WTC11 (cell line): ENCODE results near the gene HS3ST4. TPM values are rescaled to one million over a fixed set of nuclear protein-coding genes. Genes with fewer than 3 reads are reported as not detected.

ENCODE experiments used
- ATAC-seq: fragments of 200-7000 bp; cut with Tn5 transposase; 2 replicates; pipeline ENCODE4 v1.10.0; 2021; ENCODE audit warnings: mild to moderate bottlenecking, moderate library complexity
- CTCF ChIA-PET: fragments of 300-600 bp; sonication (Branson Sonifier 250); formaldehyde crosslinking; loops from one replicate; lab custom pipeline; 2021; ENCODE audit warnings: antibody characterized with exemption; lab: Charles Lee
- POLR2A ChIA-PET: fragments of 350-600 bp; sonication (Branson Sonifier 250); formaldehyde crosslinking; loops from one replicate; lab custom pipeline; 2021; ENCODE audit warnings: antibody characterized with exemption; lab: Charles Lee
- DNase-seq: peaks from one replicate; pipeline ENCODE4 v3.0.0; 2021; ENCODE audit warnings: low spot score
- H3K27ac Mint-ChIP-seq: 2 replicates; pipeline ENCODE4 v1.8.0; 2021; ENCODE audit warnings: mixed read lengths
- H3K27me3 Mint-ChIP-seq: 2 replicates; pipeline ENCODE4 v1.8.0; 2021; ENCODE audit warnings: low read depth, mild to moderate bottlenecking, moderate library complexity, mixed read lengths
- H3K36me3 Mint-ChIP-seq: 2 replicates; pipeline ENCODE4 v1.8.0; 2021; ENCODE audit warnings: mixed read lengths
- H3K4me1 Mint-ChIP-seq: 2 replicates; pipeline ENCODE4 v1.8.0; 2022; ENCODE audit warnings: mixed read lengths
- H3K4me3 Mint-ChIP-seq: 2 replicates; pipeline ENCODE4 v1.8.0; 2021; ENCODE audit warnings: mild to moderate bottlenecking, moderate library complexity, mixed read lengths
- H3K9me3 Mint-ChIP-seq: 2 replicates; pipeline ENCODE4 v1.8.0; 2021; ENCODE audit warnings: mixed read lengths
- CREB1 ChIP-seq: sonication (generic); formaldehyde crosslinking; IDR thresholded peaks from 2 replicates; pipeline ENCODE4 v1.8.0; 2023; ENCODE audit warnings: mild to moderate bottlenecking, missing genetic modification reagents
- FOXJ3 ChIP-seq: sonication (generic); formaldehyde crosslinking; IDR thresholded peaks from 2 replicates; pipeline ENCODE4 v1.9.0; 2021; ENCODE audit warnings: missing genetic modification reagents, mild to moderate bottlenecking, borderline replicate concordance
- FOXP1 ChIP-seq: sonication (generic); formaldehyde crosslinking; IDR thresholded peaks from 2 replicates; pipeline ENCODE4 v1.8.0; 2022; ENCODE audit warnings: missing genetic modification reagents, mild to moderate bottlenecking, moderate library complexity, borderline replicate concordance
- GABPB1 ChIP-seq: sonication (generic); formaldehyde crosslinking; IDR thresholded peaks from 2 replicates; pipeline ENCODE4 v1.8.1; 2023; ENCODE audit warnings: mild to moderate bottlenecking, missing genetic modification reagents
- HMGA2 ChIP-seq: fragments of 250-450 bp; sonication (Bioruptor Pico); IDR thresholded peaks from 2 replicates; pipeline ENCODE4 v1.4.0; 2021; ENCODE audit warnings: mild to moderate bottlenecking, moderate library complexity
- IRF2 ChIP-seq: sonication (generic); formaldehyde crosslinking; IDR thresholded peaks from 2 replicates; pipeline ENCODE4 v1.8.0; 2022; ENCODE audit warnings: low read depth, missing genetic modification reagents, borderline replicate concordance
- JAZF1 ChIP-seq: fragments of 250-450 bp; sonication (Bioruptor Pico); IDR thresholded peaks from 2 replicates; pipeline ENCODE4 v1.9.0; 2021; ENCODE audit warnings: moderate library complexity, mild to moderate bottlenecking, inconsistent platforms
- PRRX2 ChIP-seq: fragments of 250-450 bp; sonication (Bioruptor Pico); IDR thresholded peaks from 2 replicates; pipeline ENCODE4 v1.8.0; 2021; ENCODE audit warnings: mild to moderate bottlenecking
- ZNF138 ChIP-seq: sonication (generic); formaldehyde crosslinking; conservative IDR thresholded peaks from 2 replicates; pipeline ENCODE4 v1.8.1; 2022; ENCODE audit warnings: mild to moderate bottlenecking, moderate library complexity, missing genetic modification reagents
- ZNF219 ChIP-seq: sonication (generic); formaldehyde crosslinking; IDR thresholded peaks from 2 replicates; pipeline ENCODE4 v1.8.0; 2023; ENCODE audit warnings: missing genetic modification reagents, mild to moderate bottlenecking, borderline replicate concordance
- total RNA-seq: library from RNA; stranded (reverse); gene quantifications from 3 replicates; pipeline ENCODE4 v1.2.3, GENCODE V29; 2021
- TF ChIP-seq, protein P1 (sequence below): sonication (generic); formaldehyde crosslinking; conservative IDR thresholded peaks from 2 replicates; pipeline ENCODE4 v1.8.1; 2023; ENCODE audit warnings: mild to moderate bottlenecking, low read depth, missing genetic modification reagents, moderate library complexity
- TF ChIP-seq, protein P2 (sequence below): sonication (generic); formaldehyde crosslinking; IDR thresholded peaks from 2 replicates; pipeline ENCODE4 v1.8.0; 2022; ENCODE audit warnings: mild to moderate bottlenecking, missing genetic modification reagents
- TF ChIP-seq, protein P3 (sequence below): sonication (generic); formaldehyde crosslinking; IDR thresholded peaks from 2 replicates; pipeline ENCODE4 v1.8.0; 2023; ENCODE audit warnings: missing genetic modification reagents, mild to moderate bottlenecking, borderline replicate concordance
- TF ChIP-seq, protein P4 (sequence below): sonication (generic); formaldehyde crosslinking; IDR thresholded peaks from 2 replicates; pipeline ENCODE4 v1.8.1; 2023; ENCODE audit warnings: mild to moderate bottlenecking, missing genetic modification reagents
- TF ChIP-seq, protein P5 (sequence below): sonication (generic); formaldehyde crosslinking; IDR thresholded peaks from 2 replicates; pipeline ENCODE4 v1.8.0; 2023; ENCODE audit warnings: missing genetic modification reagents
- TF ChIP-seq, protein P6 (sequence below): sonication (generic); formaldehyde crosslinking; IDR thresholded peaks from 2 replicates; pipeline ENCODE4 v1.8.1; 2023; ENCODE audit warnings: mild to moderate bottlenecking, missing genetic modification reagents, moderate library complexity

Gene HS3ST4
- total RNA-seq, 1 experiment from 2014 or later = 5.4 TPM

DNA sequence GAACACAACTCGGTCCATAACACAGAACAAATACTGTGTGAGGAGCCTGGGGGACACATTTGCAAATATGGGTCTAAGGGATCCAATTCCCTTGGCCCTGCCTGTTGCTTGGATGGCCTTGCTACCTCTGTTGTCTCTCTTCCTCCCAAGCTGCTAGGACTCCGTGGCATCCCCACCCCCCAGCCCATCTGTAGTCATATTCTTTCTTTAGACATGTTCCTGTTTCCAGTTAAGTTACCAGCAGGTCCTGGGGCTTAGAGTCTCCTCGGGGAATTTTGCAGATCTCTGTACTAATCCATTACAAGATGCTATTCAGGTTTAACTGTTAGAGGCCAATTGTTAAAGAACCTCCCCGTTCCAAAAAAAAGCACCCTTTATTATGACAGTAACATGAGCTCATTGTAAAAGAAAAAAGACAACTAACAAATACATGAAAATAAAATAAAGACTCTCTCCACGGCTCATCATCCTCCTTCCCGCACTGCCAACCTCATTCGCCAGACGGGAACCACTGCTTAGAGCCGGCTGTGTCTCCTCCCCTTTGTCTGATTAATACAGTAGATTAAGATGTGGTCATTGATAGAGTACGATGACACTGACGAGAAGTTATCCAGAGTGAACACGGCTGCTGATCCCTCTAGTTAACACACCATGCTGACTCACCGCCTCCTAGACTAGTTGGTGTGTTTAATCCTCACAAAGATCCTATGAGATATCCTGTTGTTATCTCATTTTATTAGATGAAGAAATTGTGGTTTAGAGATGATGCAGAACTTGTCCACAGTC lies 22.2 kb downstream of the HS3ST4 start (continued):
- TF ChIP-seq, protein P1, sequence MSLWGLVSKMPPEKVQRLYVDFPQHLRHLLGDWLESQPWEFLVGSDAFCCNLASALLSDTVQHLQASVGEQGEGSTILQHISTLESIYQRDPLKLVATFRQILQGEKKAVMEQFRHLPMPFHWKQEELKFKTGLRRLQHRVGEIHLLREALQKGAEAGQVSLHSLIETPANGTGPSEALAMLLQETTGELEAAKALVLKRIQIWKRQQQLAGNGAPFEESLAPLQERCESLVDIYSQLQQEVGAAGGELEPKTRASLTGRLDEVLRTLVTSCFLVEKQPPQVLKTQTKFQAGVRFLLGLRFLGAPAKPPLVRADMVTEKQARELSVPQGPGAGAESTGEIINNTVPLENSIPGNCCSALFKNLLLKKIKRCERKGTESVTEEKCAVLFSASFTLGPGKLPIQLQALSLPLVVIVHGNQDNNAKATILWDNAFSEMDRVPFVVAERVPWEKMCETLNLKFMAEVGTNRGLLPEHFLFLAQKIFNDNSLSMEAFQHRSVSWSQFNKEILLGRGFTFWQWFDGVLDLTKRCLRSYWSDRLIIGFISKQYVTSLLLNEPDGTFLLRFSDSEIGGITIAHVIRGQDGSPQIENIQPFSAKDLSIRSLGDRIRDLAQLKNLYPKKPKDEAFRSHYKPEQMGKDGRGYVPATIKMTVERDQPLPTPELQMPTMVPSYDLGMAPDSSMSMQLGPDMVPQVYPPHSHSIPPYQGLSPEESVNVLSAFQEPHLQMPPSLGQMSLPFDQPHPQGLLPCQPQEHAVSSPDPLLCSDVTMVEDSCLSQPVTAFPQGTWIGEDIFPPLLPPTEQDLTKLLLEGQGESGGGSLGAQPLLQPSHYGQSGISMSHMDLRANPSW (CRISPR knock-in tag) = no peak
- TF ChIP-seq ZNF219 (no peak), GABPB1 (no peak), JAZF1 (CRISPR knock-in tag) (no peak), FOXP1 (CRISPR knock-in tag) (no peak), ZNF138 (CRISPR knock-in tag) (no peak), CREB1 (CRISPR knock-in tag) (no peak), PRRX2 (CRISPR knock-in tag) (no peak)
- TF ChIP-seq, protein P2, sequence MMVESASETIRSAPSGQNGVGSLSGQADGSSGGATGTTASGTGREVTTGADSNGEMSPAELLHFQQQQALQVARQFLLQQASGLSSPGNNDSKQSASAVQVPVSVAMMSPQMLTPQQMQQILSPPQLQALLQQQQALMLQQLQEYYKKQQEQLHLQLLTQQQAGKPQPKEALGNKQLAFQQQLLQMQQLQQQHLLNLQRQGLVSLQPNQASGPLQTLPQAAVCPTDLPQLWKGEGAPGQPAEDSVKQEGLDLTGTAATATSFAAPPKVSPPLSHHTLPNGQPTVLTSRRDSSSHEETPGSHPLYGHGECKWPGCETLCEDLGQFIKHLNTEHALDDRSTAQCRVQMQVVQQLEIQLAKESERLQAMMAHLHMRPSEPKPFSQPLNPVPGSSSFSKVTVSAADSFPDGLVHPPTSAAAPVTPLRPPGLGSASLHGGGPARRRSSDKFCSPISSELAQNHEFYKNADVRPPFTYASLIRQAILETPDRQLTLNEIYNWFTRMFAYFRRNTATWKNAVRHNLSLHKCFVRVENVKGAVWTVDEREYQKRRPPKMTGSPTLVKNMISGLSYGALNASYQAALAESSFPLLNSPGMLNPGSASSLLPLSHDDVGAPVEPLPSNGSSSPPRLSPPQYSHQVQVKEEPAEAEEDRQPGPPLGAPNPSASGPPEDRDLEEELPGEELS (CRISPR knock-in tag) = no peak
- TF ChIP-seq, protein P3, sequence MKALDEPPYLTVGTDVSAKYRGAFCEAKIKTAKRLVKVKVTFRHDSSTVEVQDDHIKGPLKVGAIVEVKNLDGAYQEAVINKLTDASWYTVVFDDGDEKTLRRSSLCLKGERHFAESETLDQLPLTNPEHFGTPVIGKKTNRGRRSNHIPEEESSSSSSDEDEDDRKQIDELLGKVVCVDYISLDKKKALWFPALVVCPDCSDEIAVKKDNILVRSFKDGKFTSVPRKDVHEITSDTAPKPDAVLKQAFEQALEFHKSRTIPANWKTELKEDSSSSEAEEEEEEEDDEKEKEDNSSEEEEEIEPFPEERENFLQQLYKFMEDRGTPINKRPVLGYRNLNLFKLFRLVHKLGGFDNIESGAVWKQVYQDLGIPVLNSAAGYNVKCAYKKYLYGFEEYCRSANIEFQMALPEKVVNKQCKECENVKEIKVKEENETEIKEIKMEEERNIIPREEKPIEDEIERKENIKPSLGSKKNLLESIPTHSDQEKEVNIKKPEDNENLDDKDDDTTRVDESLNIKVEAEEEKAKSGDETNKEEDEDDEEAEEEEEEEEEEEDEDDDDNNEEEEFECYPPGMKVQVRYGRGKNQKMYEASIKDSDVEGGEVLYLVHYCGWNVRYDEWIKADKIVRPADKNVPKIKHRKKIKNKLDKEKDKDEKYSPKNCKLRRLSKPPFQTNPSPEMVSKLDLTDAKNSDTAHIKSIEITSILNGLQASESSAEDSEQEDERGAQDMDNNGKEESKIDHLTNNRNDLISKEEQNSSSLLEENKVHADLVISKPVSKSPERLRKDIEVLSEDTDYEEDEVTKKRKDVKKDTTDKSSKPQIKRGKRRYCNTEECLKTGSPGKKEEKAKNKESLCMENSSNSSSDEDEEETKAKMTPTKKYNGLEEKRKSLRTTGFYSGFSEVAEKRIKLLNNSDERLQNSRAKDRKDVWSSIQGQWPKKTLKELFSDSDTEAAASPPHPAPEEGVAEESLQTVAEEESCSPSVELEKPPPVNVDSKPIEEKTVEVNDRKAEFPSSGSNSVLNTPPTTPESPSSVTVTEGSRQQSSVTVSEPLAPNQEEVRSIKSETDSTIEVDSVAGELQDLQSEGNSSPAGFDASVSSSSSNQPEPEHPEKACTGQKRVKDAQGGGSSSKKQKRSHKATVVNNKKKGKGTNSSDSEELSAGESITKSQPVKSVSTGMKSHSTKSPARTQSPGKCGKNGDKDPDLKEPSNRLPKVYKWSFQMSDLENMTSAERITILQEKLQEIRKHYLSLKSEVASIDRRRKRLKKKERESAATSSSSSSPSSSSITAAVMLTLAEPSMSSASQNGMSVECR (CRISPR knock-in tag) = no peak
- TF ChIP-seq, all 79 proteins: peak for 0

DNA sequence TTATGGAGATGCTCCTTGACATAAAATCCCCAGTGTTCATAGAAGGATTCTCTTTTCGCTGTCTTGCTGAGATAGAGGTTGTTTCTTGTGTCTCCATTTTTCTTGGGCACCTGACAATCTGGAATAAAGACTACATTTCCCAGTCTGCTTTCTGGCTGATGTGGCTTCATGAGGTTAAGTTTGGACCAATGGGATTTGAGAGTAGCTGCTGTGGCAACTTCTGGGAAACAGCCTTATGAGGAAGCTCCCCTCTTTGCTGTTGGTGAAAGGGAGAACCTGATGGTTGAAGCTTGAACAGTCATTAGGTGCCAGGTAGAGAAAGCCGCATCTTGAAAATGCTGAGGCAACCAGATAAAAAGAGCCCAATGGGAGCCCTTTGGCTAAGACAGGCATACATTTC lies 24.4 kb downstream of the HS3ST4 start:
- H3K27me3 Mint-ChIP-seq = no peaks in the 10 kb centered on the region
- ChIA-PET POLR2A (no interaction called here), CTCF (interaction anchor here (0.6 to 1.2 kb wide), 2 partner anchors 8 to 1368 kb away, joined by 3 to 5 read pairs; no protein-coding TSS in a partner anchor)
- H3K36me3 Mint-ChIP-seq = no peaks in the 10 kb centered on the region
- H3K27ac Mint-ChIP-seq = no peak overlapping the region
- H3K9me3 Mint-ChIP-seq = no peaks in the 10 kb centered on the region
- ATAC-seq = peak; percentile 90
- no peak overlapping the region for H3K4me3 Mint-ChIP-seq
- DNase-seq = no peak
- H3K4me1 Mint-ChIP-seq = peaks cover 11% of the 10 kb centered on the region
- TF ChIP-seq IRF2 (CRISPR knock-in tag) (no peak), FOXJ3 (CRISPR knock-in tag) (no peak), HMGA2 (CRISPR knock-in tag) (no peak)
- TF ChIP-seq, protein P4, sequence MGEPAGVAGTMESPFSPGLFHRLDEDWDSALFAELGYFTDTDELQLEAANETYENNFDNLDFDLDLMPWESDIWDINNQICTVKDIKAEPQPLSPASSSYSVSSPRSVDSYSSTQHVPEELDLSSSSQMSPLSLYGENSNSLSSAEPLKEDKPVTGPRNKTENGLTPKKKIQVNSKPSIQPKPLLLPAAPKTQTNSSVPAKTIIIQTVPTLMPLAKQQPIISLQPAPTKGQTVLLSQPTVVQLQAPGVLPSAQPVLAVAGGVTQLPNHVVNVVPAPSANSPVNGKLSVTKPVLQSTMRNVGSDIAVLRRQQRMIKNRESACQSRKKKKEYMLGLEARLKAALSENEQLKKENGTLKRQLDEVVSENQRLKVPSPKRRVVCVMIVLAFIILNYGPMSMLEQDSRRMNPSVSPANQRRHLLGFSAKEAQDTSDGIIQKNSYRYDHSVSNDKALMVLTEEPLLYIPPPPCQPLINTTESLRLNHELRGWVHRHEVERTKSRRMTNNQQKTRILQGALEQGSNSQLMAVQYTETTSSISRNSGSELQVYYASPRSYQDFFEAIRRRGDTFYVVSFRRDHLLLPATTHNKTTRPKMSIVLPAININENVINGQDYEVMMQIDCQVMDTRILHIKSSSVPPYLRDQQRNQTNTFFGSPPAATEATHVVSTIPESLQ = no peak
- TF ChIP-seq, protein P5, sequence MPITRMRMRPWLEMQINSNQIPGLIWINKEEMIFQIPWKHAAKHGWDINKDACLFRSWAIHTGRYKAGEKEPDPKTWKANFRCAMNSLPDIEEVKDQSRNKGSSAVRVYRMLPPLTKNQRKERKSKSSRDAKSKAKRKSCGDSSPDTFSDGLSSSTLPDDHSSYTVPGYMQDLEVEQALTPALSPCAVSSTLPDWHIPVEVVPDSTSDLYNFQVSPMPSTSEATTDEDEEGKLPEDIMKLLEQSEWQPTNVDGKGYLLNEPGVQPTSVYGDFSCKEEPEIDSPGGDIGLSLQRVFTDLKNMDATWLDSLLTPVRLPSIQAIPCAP (CRISPR knock-in tag) = no peak
- TF ChIP-seq, protein P2 (CRISPR knock-in tag) = no peak
- TF ChIP-seq, protein P6, sequence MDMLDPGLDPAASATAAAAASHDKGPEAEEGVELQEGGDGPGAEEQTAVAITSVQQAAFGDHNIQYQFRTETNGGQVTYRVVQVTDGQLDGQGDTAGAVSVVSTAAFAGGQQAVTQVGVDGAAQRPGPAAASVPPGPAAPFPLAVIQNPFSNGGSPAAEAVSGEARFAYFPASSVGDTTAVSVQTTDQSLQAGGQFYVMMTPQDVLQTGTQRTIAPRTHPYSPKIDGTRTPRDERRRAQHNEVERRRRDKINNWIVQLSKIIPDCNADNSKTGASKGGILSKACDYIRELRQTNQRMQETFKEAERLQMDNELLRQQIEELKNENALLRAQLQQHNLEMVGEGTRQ (CRISPR knock-in tag) = peak; percentile 64
